NCI-H446 treated with DMSO at 0.1 percent for 48 hours (cell line): ENCODE data around the gene AGT.

ENCODE experiments used
- DNase-seq: peaks from one replicate; lab custom pipeline; 2025; lab: John Stamatoyannopoulos, UW

AGT gene

DNA sequence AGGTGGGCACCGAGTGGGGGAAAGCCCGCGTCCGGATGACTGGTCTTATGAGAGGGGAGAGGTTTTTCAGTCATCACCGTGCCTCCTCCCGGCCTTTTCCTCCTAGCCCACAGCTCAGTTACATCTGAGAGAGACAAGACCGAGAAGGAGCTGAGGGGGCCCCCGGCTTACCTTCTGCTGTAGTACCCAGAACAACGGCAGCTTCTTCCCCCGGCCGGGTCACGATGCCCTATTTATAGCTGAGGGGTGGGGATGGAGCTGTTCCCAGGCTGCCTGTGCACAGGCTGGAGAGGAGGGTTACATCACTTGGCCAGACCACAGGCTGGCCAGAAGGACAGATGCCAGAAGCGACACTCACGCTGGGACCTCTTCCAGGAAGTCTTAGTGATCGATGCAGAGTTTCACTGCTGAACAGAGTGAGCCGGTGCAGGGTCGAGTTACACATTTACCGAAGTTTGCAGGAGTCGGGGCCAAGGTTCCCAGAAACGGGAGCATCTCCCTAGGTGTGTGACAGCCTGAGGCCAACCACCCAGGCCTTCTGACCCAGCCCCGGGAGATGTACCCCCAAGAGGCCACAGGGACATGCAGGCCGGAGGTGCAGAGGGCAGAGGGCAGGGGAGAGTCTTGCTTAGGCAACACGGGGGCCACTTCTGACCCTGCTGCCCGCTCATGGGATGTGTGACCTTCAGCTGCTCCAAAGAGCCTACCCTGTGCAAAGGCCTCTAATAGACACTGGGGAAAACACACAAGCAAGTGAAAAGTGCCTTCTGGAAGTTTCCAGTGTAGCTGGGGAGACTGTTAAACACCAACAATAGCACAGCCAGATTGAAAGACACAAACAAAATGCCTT, at the start of gene AGT:
Gene AGT (minus strand): TSS at position 208 of the 850 bp plus-strand sequence. CDS start 3,299 bp downstream, outside the sequence.
- peak; percentile 72 for DNase-seq

GRCh38 chr1:230761443-230762167, 47.7 kb upstream of the AGT start:
- no peak for DNase-seq

GRCh38 chr1:230760360-230760827, 46.5 kb upstream of the AGT start:
- no peak for DNase-seq

GRCh38 chr1:230759369-230760065, 45.6 kb upstream of the AGT start:
- DNase-seq = peak; percentile 39

DNA sequence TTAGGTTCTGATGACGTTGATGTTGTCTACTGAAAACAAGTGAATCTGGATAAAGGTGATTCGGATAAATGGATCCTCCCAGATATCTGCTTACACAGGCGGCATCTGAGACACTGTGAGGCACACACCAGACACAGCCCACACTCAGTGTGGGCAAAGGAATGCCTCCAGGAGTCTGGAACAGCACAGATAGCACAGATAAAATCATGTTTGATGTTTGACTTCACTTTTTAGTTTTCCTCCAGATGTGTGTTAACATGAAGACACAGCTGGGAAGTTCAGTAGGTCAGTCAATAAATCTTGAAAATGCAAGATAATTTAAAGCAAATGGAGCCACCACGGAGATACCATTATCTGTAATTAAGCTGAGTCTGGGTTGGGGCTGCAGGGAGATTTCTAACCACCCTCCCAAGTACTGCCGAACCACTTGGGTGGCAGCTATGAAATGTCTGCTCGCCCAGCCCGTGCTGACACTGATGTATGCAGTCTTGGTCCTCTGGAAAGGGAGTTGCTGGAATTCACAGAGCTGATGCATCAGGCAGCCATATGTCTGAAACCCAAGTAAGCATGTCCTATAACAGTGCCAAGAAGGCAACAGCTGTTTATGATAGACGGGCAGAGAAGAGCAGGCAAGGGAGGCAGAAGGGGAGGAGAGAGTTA, 44.9 kb upstream of the AGT start:
- peak; percentile 77 for DNase-seq

- no peak for DNase-seq
These were observed 44.2 kb upstream of the AGT start for GRCh38 chr1:230757856-230758708.

DNA sequence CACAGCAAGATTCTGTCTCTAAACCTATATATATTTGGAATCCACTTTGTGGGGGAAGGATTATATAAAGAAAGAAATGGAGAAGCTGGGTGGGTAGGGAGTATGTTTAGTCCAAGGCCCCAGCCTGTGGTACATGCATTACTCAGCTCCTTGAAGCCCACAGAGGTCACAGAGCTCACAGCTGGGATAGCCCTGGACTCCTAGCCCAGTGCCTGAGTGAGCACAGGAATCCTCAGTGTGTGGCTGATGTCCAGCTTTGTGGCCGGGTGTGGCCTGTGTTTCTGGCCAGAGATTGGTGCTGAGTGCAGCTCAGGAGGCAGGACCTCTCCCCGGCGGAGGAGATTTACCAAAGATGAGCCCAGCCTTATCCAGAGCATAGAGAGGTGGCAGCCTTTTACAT, 40.9 kb upstream of the AGT start:
- no peak for DNase-seq

- no peak for DNase-seq
These were observed 39.8 kb upstream of the AGT start for GRCh38 chr1:230753586-230754251.

DNA sequence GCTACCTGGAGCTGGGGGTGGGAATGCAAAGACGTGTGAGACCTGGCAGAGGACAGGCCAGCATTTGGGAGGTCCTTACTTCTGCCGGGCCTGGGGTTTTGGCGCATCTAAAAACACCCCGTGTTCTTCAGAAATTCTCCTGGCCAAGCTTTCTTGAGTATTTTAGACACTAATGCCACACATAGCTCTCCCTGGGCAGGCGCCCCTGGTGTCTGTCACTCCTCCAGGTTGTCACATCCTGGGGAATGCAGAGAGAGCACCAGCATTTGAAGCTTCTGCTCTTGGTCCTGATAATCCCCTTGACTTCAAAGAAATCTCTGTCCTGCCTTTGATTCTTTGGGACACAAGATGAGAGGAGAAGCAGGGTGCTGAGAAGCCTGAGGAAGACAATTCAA, 39.3 kb upstream of the AGT start:
- DNase-seq = no peak

GRCh38 chr1:230752407-230752806, 38.5 kb upstream of the AGT start:
- DNase-seq = peak; percentile 45

GRCh38 chr1:230750986-230751625, 37.2 kb upstream of the AGT start:
- no peak for DNase-seq

- DNase-seq = no peak
These were observed 36.7 kb upstream of the AGT start for GRCh38 chr1:230750576-230750975.

- no peak for DNase-seq
These were observed 35.7 kb upstream of the AGT start for GRCh38 chr1:230749635-230750034.

DNA sequence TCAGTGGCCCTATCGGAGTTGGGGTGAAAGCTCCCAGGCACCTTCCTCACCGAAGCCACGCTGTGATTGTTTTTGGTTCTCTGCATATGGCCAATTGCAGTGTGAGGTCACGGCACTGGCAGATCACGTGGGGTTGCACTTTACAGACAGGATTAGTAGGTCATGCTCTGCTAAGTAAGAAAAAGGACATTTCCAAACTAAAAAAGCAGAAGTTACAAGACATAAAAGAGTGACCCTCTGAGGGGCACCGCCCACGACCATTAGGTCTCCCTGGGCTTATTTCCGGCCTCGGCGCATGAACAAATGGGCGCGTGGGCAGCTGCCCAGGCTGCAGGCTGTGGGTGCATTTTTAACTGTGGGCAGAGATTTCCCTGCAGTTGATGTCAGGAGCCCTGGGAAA, 35.2 kb upstream of the AGT start:
- DNase-seq = no peak

- no peak for DNase-seq
These were observed 34.2 kb upstream of the AGT start for GRCh38 chr1:230747890-230748800.

DNA sequence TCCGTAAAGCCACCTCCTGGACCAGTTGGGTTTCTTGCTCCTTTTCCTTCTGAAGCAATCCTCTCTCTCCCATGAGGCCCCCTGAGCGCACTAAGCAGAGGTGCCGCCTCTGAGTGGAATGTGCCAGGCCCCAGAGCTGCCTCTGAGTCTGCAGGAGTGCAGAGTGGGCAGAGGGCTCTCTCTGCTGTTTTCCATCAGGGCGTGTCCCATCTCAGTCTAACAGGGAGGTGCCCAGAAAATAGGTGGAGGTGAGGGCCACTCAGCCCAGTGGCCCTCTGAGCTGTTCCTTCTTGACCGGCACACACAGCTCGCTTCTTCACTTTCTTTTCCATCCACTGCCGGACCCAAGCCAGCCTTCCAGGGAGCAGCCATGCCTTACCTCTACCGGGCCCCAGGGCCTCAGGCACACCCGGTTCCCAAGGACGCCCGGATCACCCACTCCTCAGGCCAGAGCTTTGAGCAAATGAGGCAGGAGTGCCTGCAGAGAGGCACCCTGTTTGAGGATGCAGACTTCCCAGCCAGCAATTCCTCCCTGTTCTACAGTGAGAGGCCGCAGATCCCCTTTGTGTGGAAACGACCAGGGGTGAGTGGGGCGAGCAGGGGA, 33.3 kb upstream of the AGT start, which contains the start of gene CAPN9:
Gene CAPN9 (plus strand): TSS at position 262 of the 604 bp plus-strand sequence. CDS start 109 bp downstream, at position 371.
- no peak for DNase-seq

DNA sequence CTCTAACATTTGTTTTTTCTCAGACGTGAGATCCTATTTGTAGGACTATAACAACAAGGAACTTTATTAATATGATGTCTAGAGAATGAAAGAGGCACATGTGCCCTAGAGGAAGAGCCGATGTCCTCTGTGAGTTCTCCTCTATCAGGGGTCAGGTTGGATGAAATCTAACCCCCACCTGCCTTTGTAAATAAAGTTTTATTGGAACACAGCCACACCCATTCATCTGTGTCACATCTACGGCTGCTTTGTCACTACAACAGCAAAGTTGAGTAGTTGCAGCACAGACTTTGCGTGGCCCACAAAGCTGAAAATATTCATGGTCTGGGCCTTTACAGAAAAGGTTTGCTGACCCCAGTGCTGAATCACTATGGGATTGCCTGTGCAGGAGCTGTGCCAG, 32.7 kb upstream of the AGT start:
- no peak for DNase-seq

DNA sequence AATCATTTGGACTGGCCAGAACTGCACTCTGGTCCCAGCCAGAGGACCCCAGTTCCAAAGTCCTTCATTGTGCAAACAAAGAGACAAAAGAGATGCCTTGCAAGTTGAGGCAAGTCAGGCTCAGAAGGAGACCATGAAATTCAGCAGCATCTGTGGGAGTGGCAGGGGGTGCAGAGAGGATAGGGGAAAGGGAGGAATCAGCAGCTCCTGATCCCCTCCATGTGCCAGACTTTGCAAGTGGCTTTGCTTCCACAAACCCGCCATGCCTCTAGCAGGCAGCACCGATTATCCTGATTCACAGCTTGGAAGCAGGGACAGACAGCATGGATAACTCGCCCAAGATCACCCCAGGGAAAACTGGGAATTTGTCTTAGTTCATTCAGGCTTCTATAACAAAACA, 31.1 kb upstream of the AGT start:
- DNase-seq = no peak
